Liver (tissue), 3 donors: ENCODE results near the gene LBX1.

ENCODE experiments used
- GABPA ChIP-seq, 2 donors: IDR thresholded peaks in 1 of 2; conservative IDR thresholded peaks in 1 of 2; 2 replicates each; pipeline ENCODE4 v1.6.1; 2016; ENCODE audit warnings: antibody characterized with exemption in 2 of 2, mild to moderate bottlenecking in 1 of 2, moderate library complexity in 1 of 2
- TF ChIP-seq, protein P1 (sequence below): fragments of 150-350 bp; IDR thresholded peaks from 2 replicates; pipeline ENCODE4 v1.5.1; 2017; ENCODE audit warnings: improper control_type of control experiment, low read depth, low read length; ENCODE audit not compliant: missing input control
- donor health status: healthy.
- donor health status: healthy.

DNA sequence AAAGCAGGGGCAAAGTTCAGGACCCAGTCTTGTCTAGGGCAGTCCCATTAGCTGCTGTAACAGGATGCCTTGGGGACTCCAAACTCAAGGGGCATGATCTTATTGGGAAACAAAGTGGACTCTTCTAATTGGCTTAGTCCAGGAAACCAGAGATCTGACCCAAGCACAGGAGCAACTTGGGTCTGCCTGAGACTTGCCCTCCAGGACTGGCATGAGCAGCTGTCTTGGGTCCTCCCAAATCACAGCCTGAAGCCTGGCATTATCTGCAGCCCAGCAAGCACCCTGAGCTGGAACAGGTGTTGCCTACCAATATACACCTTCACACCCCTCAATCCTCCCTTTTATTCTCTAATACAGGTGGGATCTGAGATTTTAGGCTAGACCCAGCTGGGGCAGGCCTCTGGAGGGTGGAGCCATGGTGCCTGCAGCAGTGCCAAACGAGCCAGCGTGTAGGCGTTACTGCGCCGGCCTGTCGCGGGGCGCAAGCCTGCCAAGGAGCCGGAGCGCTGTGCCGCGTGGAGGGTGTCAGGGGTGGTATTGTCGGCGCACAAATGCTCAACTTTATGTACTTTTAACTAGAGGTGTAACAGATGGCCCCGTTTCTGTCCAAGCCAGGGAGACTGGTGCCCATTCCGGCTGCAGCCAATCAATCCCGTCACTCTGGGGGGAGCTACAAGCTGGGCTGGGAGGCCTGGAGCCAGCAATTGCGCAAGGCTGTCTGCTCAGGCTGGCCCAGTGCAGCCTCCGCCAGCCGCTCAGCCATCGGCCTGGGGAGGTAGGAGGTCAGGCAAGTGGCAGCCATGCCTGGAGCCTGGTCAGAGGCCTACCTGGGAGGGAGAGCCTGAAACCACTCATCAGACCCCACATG is 12.8 kb upstream of the LBX1 start:
- TF ChIP-seq GABPA (IDR thresholded peaks at IDR 0.05 in 1 of 2, conservative IDR thresholded peaks at IDR 0.05 in 1 of 2) = no peak
- TF ChIP-seq, protein P1, sequence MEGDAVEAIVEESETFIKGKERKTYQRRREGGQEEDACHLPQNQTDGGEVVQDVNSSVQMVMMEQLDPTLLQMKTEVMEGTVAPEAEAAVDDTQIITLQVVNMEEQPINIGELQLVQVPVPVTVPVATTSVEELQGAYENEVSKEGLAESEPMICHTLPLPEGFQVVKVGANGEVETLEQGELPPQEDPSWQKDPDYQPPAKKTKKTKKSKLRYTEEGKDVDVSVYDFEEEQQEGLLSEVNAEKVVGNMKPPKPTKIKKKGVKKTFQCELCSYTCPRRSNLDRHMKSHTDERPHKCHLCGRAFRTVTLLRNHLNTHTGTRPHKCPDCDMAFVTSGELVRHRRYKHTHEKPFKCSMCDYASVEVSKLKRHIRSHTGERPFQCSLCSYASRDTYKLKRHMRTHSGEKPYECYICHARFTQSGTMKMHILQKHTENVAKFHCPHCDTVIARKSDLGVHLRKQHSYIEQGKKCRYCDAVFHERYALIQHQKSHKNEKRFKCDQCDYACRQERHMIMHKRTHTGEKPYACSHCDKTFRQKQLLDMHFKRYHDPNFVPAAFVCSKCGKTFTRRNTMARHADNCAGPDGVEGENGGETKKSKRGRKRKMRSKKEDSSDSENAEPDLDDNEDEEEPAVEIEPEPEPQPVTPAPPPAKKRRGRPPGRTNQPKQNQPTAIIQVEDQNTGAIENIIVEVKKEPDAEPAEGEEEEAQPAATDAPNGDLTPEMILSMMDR = no peak
